GM19240 (cell line): Measurements from ENCODE around the gene ARHGDIB.

Source experiments
- DNase-seq: peaks from one replicate; pipeline ENCODE4 v3.0.0; 2011; ENCODE audit warnings: low spot score; ENCODE audit not compliant: insufficient read length

The ARHGDIB gene

GRCh38 chr12:14984036-14984435 lies 22.6 kb upstream of the ARHGDIB start:
- DNase-seq = no peak

- DNase-seq = no peak
Measured at GRCh38 chr12:14982991-14983390, 21.6 kb upstream of the ARHGDIB start.

DNA sequence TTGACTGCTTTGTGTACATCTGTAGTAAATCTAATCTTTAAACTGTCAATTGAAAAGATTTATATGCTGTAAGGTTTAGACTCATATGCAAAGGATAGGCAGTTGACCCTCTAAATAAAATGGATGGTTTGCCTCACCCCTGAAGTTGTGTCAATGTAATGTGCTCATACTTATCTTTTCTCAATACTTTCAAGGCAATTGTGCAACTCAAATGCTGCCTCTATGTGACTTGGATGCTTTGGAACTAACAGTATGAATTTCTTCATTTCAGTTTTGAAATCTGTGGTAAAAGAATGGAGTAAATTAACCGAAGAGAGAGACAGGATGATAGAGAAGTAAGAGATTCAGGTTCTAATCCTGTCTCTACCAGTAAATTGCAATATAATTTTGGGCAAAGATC lies 21.2 kb upstream of the ARHGDIB start:
- no peak for DNase-seq

GRCh38 chr12:14981049-14981448 lies 19.6 kb upstream of the ARHGDIB start:
- no peak for DNase-seq

- no peak for DNase-seq
Measured at GRCh38 chr12:14979468-14979867, 18.1 kb upstream of the ARHGDIB start.

GRCh38 chr12:14976658-14977057 lies 15.3 kb upstream of the ARHGDIB start:
- DNase-seq = no peak

- DNase-seq = no peak
Measured at GRCh38 chr12:14975457-14975856, 14.1 kb upstream of the ARHGDIB start.

DNA sequence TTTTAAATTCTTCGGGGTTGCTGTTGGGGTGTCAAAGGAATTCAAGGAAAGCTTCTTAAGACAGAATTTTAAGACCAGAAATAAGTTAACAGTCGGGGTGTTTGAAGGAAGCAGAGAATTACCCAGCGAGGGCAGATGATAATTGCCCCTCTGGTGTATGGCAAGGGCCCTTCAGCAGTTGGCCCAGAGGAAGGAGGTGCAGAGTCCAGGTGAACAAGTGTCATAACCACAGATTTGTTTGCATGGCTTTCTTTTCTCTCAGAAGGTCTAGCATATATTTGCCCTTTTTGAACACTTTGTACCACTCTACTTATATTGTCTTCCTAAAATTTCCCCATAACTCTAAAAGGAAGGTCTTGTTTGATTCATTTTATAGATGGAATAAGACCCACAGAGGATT lies 13.2 kb upstream of the ARHGDIB start:
- no peak for DNase-seq

- no peak for DNase-seq
Measured at GRCh38 chr12:14972816-14973215, 11.4 kb upstream of the ARHGDIB start, which contains the start of gene PDE6H. Gene PDE6H (plus strand): TSS chr12:14973042. CDS start chr12:14978013, 4,971 bp downstream.

DNA sequence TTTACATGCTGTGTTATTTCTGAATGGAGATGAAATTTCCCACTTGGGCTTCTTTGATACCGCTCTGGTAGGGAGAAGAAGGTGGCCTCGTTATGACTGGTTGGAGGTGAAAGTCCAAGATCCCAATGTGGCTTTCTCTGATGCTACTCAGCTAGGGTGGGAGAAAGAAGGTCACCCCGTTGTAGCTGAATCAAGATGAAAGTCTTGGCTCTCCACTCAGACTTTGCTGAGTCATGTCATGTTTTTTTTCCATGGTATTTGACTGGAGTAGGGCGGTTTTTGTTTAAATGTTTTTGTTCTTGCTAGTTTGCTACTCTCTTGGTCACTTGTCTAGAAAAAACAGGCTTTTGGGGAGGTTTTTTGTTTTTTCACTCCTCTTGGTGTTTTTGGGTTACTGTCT lies 9.1 kb upstream of the ARHGDIB start:
- DNase-seq = no peak

DNA sequence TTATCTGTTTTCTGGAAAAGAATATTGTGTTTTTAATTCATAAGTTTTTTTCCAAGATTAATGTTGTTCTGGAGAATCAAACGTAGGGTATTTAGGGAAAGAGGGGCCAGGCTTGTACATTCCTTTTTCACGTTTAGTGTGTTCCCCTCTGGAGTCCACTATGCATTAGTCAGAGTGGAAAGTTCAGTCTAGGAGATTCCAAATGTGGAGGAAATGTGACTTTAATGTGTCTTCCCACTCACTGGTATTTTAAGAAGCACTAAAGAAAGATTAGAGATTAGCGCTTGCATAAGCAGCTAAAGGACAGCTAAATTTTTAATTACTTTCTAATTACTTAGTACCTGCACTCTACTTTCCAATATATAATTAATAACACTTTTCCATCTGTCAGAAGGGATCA lies 7.1 kb upstream of the ARHGDIB start:
- no peak for DNase-seq

- no peak for DNase-seq
Measured at GRCh38 chr12:14965221-14965620, 3.8 kb upstream of the ARHGDIB start.

- no peak for DNase-seq
Measured at GRCh38 chr12:14964406-14964805, 3.0 kb upstream of the ARHGDIB start.

- DNase-seq = no peak
Measured at GRCh38 chr12:14963520-14963919, 2.1 kb upstream of the ARHGDIB start.

DNA sequence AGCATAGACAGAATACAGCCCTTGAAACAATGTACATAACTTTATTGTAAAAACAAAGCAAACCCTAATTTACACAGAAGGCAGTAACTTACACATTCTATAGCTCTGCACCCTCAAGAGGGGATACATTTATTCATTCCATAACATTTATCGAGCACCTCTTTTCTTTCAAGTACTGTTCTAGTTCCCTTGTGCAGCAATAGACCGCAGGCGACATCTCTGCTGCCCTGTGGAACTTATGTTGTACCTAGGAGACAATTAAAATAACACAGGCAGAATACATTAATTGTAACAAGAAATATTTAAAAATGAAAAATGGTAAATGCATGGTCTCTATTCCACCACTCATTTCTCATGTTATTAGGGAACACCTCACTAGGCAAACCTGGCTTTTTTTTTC lies 1.4 kb upstream of the ARHGDIB start:
- DNase-seq = no peak

DNA sequence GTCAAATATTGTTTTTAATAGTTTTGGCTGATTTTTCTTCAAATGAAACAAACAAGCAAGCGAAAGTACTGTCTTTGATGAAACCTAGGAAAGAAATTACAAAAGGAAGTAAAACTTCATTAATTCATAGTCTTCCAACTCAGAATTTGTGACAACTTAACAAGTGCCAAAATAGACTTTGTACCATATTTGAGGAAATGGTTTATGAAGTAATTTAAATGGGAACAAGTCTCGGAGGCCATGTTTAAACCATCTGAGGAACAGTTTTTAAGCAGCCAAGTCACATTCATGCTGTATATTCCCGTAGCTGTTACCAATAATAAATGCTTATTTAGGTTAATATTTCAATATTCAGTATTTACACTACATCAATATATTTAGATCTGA lies 745 bp upstream of the ARHGDIB start:
- no peak for DNase-seq

DNA sequence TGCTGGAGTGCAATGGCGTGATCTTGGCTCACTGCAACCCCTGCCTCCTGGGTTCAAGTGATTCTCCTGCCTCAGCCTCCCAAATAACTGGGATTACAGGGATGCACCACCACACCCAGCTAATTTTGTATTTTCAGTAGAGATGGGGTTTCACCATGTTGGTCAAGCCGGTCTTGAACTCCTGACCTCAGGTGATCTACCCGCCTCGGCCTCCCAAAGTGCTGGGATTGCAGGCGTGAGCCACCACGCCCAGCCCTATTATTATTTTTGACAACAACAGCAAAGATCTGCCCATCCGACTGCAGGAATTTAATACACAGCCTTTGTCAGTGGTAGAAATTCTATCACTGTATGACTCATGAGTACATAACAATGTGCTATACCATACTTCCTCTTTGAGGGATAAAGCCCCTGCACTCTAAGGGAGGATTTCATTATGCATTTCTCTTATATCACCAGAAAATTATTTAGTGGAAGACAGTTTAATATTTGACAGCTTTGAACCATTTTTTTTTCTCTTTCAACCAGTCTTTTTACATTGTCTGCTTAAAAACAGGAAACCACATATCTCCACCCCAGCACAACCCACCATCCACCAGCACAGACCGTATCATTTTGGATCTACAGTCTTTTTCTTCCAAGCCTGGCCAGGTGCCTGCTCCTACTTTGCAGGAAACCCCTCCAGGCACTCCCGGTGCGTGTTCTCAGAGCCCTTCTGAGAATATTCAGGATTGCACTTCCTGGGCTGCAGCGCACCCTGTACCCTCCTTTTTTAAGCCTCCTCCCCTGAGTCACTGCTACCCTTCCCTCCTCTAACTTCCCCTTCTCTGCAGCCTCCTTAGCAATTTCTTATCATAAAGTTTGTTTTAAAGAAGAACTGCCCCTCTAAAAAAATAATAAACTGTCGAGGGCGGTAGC lies 594 bp downstream of the ARHGDIB start:
- DNase-seq = no peak

GRCh38 chr12:14959916-14960496 lies 1.4 kb downstream of the ARHGDIB start:
- no peak for DNase-seq

- DNase-seq = no peak
Measured at GRCh38 chr12:14959463-14959862, 1.9 kb downstream of the ARHGDIB start.

DNA sequence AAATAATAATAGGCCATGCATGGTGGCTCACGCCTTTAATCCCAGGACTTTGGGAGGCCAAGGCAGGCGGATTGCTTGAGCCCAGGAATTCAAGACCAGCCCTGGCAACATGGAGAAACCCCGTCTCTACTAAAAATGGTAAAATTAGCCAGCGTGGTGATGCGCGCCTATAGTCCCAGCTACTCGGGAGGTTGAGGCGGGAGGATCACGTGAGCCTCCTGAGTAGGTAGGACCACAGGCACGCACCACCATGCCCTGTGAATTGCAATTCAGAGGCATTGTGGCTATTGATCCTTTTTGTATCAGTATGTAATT lies 2.3 kb downstream of the ARHGDIB start:
- DNase-seq = no peak

DNA sequence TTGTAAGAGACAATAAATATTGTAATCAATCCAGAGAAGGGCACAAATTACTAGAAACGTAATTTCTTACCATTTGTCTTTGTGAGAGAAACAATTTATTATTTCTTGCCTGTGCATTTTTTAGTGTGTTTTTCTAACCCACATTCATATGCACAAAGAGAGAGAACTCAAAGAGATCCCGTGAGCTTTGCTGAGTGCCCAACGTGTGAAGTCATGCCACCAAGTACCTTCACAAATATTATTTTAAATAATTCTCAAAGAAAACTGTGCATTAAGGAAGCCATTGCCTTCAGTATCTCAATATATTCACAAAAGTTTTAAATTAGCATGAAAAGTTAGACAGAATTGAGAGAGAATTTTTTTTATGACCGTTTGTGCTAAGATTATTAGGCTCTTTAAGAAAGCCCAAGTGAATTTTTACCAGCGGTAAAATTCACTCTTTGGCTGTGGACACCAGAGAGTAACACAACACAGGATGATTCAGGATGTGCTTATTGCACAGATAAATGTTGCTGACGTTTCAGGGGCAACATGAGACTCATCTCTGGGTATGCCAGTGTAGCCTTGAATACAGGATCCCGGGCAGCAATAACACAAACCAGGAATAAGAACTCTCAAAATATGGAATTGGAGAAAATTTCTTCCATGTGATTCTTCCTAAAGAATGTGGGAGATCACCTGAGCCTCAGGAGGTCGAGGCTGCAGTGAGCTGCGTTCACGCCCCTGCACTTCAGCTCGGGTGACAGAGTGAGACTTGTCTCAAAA lies 2.9 kb downstream of the ARHGDIB start:
- DNase-seq = no peak

DNA sequence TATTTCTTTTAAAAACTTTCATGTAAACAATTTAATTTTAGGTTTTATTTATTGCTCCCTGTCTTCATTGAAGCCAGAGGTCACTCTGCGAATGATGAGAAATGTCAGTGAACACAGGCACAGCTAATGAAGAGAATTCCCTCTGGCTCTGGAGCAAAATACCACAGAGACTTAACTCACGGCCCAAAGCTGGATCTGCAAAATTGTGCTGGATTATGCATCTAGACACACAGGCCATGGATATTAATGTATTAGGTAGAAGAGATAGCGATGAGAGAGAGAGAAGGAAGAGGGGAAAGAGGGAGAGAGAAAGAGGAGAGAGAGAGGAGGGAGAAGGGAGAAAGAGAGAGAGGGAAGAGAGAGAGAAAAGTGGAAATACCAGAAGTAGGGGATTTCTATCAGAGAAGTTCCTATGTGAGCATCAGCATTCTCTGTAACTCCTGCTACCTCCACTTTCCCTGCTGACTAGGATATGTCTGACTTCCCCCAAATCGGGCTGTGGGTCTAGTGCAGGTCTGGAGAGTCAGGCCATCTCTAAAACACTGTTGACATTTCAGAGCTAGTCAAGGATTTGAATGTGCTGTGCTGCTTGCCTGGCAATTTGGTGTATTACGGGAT lies 3.7 kb downstream of the ARHGDIB start:
- no peak for DNase-seq
